HG03095 (cell line): ENCODE measurements around the gene GLB1L2.

Source experiments
- ATAC-seq: cut with Tn5 transposase; IDR thresholded peaks from one replicate; pipeline ENCODE4 v1.9.1; 2021; ENCODE audit warnings: moderate library complexity; ENCODE audit not compliant: unreplicated experiment

GLB1L2 gene

GRCh38 chr11:134364261-134364660 is 32.5 kb downstream of the GLB1L2 start:
- ATAC-seq = no peak

GRCh38 chr11:134365011-134365925 is 33.5 kb downstream of the GLB1L2 start:
- no peak for ATAC-seq

- ATAC-seq = no peak
These were observed 34.5 kb downstream of the GLB1L2 start for GRCh38 chr11:134366254-134366653.

- ATAC-seq = no peak
These were observed 36.0 kb downstream of the GLB1L2 start for GRCh38 chr11:134367781-134368180.

GRCh38 chr11:134369656-134370525 is 38.1 kb downstream of the GLB1L2 start:
- no peak for ATAC-seq

- ATAC-seq = no peak
These were observed 39.0 kb downstream of the GLB1L2 start for GRCh38 chr11:134370526-134371435.

- no peak for ATAC-seq
These were observed 39.8 kb downstream of the GLB1L2 start for GRCh38 chr11:134371436-134372185.

- ATAC-seq = no peak
These were observed 40.7 kb downstream of the GLB1L2 start for GRCh38 chr11:134372536-134372935.

- ATAC-seq = no peak
These were observed 41.2 kb downstream of the GLB1L2 start for GRCh38 chr11:134372961-134373360.

GRCh38 chr11:134373591-134374052 is 41.8 kb downstream of the GLB1L2 start:
- no peak for ATAC-seq

GRCh38 chr11:134374171-134374570 is 42.4 kb downstream of the GLB1L2 start:
- ATAC-seq = no peak

GRCh38 chr11:134374891-134375550 is 43.2 kb downstream of the GLB1L2 start:
- no peak for ATAC-seq

GRCh38 chr11:134376150-134376921 is 44.5 kb downstream of the GLB1L2 start:
- ATAC-seq = no peak

GRCh38 chr11:134377876-134378275 is 46.1 kb downstream of the GLB1L2 start:
- no peak for ATAC-seq

GRCh38 chr11:134379241-134379640 is 47.5 kb downstream of the GLB1L2 start:
- no peak for ATAC-seq

- ATAC-seq = no peak
These were observed 48.4 kb downstream of the GLB1L2 start for GRCh38 chr11:134380229-134380628.

- no peak for ATAC-seq
These were observed 49.0 kb downstream of the GLB1L2 start for GRCh38 chr11:134380785-134381184.

- ATAC-seq = no peak
These were observed 50.5 kb downstream of the GLB1L2 start for GRCh38 chr11:134382257-134382656.

GRCh38 chr11:134382830-134383229 is 51.0 kb downstream of the GLB1L2 start:
- ATAC-seq = no peak
